GM18498 (cell line): ENCODE measurements around the gene PHLPP1.
A peak's percentile ranks its signal among the peaks of the same experiment; 100 is the strongest.
"Not testable (repeated sequence)": the region's sequence is repeated elsewhere in the genome, so short reads cannot be mapped to it uniquely, and the experiment has no call there.

ENCODE experiments used
- ATAC-seq: cut with Tn5 transposase; IDR thresholded peaks from one replicate; pipeline ENCODE4 v1.9.1; 2021; ENCODE audit warnings: mild to moderate bottlenecking, moderate library complexity; ENCODE audit not compliant: unreplicated experiment

Gene PHLPP1

DNA sequence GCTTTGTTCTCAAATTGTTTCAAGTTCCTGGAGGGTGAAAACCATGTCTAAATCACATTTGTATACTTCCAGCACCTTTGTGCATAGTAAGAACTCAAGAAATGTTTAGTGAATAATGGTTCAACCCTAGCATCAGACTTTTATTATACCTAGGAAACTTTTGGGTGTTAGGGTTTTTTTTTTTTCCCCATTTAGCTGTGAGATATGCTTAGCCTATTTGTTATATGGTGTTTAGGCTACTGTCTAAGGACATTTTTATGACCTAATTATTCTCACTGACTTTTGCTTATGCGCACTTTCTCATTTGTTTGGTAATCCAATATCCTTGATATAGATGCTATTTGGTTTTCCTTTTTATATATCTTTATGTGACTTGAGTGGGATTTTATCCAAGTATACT is 164.7 kb downstream of the PHLPP1 start:
- ATAC-seq: no peak

DNA sequence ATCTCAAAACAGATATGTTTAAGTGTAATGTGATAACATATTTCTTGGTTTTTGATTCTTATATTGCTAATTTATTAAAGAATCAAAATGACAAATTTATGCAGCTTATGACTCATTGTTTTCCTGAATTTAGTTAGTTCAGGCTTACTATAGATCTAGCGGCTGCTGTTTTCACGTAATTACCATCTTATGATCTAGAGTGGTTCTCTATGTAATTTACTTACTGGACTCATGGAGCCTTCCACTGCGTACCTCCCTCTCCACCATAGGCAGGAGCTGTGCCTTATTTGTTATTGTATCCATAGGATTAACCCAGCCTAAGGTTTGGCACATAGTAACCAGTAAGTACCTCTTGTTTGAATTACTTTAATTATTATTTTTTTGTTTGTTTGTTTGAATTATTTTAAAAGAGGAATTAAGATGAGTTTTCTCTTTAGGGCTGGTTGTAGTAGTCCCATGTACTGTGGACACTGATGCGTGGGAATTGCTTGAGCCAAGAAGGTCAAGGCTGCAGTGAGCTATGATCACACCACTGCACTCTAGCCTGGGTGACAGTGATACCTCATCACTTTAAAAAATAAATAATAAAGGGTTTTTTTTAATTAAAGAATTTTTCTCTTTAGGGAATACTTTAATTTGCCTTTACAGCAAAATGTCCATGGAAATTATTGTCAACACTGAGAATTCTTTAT is 165.5 kb downstream of the PHLPP1 start:
- no peak for ATAC-seq

DNA sequence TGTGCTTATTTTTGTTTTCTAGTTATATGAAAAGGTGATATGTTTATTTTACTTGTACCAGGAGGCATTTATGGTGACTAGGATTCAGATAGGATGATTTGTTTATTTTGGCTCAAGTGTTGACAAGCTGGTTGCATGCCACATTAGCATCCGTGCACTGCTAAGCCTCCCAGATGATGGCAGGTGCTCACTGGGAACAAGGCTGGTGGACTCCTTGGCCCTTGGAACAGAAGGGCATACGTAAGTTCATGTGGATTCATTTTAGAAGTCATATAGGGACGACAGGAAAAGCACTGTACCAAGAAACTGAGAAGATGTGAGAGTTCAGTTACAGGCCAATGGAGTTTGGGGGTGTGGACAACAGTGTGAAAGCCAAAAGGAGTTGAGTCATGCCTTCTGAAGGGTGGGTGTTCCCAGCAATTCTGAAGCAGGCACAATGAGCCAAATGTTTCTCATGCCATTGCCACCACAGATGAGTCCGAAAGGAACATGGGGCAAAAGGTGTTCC is 166.2 kb downstream of the PHLPP1 start:
- no peak for ATAC-seq

DNA sequence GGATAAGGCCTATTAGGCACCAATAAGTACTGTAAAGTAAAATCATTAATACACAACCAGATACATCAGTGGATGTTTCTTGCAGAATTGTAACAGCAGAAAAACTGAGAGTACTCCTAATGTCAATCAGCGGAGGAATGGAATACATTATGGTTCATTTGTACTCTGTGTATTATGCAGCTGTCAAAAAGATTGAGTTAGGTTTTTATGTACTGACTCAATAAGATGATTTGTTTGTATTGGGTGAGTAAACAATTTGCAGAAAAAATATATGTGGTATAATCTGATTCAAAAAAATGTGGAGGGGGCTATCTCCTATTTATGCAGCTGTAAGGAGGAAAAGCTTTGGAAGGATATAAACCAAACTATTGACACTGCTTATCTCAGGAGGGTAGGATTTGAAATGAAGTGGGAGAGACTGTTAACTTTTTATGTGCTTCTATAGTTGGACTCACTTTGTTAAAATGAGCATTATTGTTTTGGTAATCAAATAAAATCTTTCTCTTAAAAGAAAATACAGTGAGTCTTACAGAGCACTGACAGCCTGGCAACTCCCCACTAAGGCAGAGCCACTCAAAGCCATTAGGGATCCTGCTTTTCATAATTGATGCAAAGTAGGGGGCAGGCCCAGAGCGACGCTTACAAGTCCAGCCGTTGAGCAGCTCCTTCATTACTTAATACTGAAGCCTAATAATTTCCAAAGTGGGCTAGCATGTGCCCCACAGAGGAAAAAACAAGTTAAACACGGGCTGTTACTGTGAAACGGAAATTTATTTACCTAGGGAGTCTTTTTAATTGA is 168.8 kb downstream of the PHLPP1 start:
- ATAC-seq: no peak

DNA sequence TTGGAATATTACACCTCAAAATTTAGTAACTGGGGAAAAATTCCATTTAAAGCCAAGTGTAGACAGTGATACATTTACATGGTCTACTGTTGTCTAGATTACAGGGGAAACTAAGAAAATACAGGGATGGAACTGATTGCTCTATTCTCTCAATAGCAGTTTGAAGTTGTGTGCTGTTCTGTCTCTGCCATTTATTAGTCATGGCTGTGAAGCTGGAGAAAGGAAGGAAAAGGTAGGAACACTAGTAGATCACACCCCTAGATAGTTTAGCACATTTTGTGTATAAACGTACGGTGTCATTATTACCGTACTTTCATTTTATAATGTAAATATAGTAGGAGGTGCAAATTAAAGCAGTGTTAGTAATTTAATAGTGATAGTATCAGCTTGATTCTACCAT is 170.5 kb downstream of the PHLPP1 start:
- no peak for ATAC-seq

DNA sequence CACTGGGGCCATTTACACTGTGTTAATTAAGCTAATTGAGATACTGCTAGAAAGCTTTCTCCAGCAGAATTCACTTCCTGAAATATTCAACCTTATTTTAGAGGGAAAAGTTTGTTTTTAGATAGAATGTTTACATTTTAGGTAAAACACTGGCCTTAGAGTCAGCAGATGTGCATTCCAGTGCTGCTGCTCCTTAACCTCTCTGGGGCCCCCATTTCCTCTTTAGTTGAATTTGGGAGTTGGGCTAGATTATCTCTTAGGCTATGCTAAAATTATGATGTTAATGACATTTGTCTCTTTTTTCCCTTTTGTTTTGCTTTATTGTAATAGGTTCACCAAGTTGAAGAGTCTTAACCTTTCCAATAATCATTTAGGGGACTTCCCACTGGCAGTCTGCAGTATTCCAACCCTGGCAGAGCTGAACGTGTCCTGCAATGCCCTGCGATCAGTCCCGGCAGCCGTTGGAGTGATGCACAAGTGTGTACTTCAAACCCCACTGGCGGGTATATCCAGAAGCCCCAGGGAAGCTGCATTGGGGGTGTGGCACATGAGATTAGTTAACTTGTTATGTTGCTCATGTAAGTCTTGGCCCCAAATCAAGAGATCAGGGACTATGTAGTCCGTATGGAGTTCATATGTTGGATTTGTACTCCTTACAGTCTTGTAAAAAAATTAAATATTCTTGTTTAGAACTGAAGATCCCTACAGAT is 179.5 kb downstream of the PHLPP1 start:
- no peak for ATAC-seq

DNA sequence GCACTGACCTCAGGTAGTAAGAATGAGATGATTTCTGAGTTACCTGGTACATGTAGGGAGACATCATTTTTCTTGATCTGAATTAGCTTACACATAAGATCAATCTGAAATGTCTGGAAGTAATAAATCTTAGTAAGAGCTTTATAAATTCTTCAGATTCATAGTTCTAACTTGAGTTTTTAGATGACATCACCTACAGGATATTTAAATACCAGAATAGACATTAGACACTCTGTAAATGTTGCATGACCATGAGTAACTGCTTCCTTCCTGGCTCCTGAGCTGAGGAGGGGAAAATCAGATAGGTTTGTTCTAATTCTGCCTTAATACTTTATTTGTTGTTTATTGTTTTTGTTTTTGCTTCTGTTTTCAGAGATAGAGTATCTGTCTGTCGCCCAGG is 181.8 kb downstream of the PHLPP1 start:
- no peak for ATAC-seq

DNA sequence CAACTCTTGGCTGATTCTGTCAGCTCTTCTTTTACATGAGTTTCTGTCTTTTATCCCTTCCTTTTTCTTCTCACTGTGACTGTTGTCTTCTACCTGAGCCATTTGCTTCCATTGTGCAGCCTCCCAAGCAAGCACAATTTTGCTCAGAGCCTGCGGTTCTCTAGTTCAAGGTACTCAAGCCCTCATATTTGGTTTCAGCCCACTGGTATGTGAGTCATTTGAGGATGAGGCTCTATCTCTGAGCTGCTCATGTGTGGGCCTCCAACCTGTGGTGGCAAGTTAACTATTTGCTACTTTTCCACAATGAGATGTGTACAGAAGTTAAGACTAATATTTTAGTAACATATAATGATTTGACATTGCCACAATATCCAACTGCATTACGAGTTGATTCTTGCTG is 183.0 kb downstream of the PHLPP1 start:
- peak; percentile 82 for ATAC-seq

DNA sequence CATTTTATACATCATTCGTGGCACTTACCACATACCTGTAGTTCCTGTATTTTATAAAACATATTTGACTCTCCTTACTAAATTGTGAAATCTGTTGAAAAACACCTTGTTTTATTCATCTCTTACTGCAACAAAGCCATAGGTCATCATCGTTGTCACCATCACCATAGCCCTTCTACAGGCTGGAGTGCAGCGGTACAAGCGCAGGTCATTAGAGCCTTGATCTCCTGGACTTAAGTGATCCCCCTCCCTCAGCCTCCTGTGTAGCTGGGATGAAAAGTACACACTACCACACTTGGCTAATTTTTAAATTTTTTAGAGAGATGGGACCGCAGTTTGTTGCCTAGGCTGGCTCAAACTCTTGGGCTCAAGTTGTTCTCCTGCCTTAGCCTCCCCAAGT is 184.2 kb downstream of the PHLPP1 start:
- ATAC-seq: no peak

DNA sequence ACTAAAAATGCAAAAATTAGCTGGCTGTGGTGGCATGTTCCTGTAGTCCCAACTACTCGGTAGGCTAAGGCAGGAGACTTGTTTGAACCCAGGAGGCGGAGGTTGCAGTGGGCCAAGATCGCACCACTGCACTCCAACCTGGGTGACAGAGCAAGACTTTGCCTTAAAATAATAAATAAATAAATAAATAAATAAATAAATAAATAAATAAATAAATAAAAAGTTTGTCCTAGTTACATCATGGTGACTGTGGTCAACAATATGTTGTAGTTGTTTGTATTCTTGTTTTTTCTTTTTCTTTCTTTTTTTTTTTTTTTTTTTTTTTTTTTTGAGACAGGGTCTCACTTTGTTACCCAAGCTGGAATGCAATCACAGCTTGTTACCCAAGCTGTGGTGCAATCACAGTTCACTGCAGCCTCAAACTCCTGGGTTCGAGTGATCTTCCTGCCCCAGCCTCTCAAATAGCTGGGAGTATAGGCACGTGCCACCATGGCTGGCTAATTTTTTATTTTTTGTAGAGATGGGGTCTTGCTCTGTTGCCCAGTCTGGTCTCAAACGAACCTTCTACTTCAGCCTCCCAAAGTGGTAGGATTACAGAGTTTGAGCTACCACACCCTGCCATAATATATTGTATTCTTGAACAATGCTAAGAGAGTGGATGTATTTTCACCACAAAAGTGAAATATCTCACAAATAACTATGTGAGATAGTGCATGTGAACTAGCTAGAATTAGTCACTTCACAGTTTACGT is 185.0 kb downstream of the PHLPP1 start:
- no peak for ATAC-seq

DNA sequence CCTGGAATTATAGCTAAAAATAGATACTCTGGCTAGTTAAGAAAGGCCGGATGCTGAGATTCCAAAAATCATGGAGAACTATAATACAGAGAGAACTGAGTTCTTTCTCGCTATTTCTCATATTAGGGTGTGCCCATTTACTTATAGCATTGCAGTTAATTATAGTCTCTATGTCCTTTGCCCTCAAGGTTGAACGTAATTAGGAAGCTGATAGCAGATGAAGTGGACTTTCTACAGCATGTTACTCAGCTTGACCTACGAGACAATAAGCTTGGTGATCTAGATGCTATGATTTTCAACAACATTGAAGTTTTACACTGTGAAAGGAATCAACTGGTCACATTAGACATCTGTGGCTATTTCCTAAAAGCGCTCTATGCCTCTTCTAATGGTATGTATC is 187.4 kb downstream of the PHLPP1 start:
- no peak for ATAC-seq

DNA sequence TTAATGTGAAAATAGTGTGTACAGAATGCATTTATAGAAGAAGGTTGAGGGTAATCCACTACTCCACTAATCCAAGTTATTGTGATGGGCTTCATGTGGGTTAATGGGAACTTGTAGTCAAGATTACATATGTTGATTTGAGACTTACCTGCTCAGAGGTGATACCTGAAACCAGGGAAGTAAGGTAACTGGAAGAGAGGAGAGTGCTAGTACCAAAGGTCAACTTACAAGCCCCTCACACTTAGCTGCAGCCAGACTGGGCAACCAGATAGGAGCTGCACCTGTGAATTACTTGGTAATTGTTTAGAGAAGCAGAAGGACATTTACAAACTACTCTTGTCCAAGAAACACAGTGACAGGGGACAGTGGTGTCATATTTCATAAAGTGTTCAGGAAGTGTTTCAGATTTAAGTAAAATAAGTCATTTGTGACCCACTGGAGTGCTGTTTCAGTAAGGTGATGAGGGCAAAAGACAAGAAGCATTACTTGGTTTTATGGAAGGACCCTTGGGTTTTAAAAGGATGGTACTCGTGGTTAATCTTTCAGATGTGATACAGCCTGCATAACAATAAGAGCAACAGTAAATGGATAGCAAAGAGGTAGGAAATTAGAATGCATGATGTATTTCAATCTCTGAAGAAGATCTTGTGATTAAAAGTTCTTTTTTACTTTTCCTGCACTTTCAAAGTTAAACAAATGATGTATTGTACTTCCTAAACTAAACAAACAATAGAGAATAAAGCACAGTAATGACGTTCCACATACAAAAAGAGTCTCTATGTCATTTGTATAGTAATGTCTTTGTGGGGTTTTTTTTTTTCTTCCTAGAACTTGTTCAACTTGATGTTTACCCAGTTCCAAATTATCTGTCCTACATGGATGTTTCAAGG is 189.3 kb downstream of the PHLPP1 start:
- ATAC-seq: no peak

DNA sequence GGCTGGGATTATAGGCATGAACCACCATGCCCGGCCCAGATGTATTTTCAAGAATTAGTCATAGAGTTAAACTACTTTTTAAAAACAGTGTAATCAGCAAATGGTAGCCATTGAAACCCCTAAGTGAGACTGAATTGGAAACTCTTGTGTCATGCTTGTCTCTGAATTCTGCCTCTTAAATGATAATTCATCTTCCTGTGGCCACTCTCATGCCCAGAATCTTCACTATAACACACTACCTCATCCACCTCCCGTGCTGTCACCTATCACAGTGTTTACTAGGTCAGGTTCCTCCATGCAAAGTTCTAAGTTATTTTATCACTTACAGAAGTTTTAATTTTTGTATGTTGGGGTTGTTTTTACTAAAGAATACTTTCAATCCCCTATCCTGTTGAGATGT is 197.5 kb downstream of the PHLPP1 start:
- no peak for ATAC-seq

DNA sequence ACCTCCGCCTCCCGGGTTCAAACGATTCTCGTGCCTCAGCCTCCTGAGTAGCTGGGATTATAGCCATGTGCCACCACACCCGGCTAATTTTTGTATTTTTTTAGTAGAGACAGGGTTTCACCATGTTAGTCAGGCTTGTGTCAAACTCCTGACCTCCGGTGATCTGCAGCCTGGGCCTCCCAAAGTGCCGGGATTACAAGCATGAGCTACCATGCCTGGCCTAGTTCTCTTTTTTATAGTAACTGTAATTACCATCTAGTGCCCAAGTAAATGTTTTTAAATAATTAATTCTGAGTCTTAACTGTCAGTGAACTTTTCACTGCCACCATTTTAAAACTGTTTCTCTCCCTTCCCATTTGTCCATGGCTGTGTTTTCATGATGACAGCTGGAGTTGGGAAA is 198.5 kb downstream of the PHLPP1 start:
- not testable (repeated sequence) for ATAC-seq

DNA sequence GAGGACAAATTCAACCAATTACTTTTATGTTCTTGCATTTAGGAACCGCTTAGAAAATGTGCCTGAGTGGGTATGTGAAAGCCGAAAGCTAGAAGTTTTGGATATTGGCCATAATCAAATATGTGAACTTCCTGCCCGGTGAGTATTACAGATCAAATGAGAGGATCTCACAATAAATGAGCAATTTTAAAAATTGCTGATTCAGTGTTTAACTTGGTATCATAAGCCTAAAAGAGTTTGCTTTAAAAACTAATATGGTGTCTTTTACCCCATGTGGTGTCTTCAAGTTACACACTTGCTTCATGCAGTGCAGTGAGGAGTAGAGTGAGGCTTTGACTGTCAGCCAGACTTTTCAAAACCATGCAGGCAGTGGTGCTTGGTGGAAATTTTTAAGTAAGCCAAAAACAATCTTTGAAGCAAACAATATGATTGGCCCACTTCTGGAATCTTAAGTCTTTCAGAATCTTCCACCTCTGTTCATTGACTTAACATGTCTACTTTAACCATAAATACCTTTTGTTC is 199.6 kb downstream of the PHLPP1 start:
- no peak for ATAC-seq

DNA sequence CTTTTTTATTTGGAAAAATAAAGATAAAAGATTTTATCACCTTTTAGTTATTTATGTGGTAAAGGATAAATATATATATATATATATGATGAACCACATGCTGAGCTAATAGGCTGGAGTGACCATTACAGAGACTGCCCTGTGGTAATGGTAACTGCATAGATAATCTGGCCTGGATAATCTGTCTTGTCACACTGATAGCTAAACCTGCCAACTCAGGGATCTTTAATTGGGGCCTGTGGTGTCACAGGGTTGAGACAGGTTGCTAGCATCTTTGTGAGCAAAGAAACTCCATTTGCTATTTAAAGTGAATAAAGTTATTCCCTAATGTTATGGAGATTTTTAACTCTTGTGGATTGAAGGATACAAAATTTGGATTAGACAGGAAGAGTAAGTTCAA is 203.0 kb downstream of the PHLPP1 start:
- no peak for ATAC-seq

DNA sequence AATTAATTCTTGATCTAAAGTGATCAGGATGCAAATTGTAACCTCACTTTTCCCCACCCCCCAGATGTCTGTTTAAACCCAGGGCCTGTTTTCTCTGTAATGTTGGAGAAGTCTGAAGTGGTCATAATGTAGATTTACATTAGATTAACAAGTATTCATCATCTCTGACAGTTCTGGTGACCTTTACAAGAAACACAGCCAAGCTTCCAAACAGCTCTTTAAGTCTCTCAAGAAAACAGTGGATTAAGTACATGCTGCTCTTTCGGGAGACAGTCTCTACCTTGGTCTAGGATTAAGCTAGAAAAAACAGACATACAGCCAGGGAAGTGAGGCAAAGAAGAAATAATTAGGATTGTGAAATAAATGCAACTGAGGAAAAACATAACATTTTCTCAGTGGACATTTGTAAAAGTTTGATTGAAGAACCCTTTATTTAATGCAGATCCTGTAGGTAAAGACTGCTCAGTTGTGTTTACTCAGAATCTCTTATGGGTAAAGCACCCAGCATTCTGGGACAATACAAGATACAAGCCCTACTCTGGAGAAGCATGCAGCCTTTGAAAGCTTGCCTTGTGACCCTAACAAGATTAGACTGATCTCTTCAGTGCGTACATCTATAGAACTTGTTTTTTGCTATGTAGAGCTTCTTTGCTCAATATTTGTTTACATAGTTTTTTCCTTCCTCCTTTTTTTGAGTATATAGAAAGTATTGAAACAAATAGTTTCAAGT is 203.9 kb downstream of the PHLPP1 start:
- ATAC-seq: no peak

DNA sequence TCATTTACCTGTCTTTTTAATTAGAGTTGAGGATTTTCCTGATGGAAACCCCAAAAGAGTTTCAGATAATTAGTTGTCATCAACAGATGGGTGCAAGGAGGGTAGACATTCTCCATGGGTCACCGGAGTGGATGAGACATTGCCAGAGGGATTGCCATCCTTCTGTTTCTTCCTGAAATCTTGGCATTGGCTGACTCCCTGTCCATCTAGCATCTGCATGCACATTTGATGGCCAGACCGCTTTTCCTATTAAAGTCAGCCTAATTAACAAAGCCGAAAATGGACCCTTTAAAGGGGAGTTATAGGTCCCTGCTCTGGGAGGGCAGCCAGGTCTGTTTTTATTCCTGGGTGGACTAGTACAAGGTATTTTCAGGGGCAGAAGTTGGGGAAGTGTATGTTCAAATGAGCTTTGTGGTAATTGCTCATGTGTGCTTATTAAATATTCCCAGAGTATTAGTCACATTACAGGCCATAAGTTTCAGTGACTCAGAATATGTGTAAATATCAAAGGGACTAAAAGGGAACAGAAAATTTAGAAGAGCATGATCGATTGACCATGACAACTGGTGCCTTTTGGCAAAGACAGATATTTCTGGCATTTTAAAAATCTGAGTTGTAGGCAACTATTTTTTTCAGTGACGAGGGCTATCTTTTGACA is 209.8 kb downstream of the PHLPP1 start:
- ATAC-seq: no peak

DNA sequence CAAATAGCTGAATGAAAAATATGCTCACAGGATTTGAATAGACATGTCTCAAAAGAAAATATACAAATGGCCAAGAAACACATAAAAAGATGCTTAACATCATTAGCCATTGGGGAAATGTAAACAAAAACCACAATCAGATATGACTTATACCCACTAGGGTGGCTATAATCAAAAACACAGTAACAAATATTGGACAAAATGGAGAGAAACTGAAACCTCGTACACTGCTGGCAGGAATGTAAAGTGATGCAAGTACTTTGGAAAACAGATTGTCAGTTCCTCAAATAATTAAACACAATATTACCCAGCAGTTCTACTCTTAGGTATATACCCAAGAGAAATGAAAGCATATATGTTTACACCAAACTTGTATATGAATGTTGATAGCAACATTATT is 213.0 kb downstream of the PHLPP1 start:
- ATAC-seq: no peak
